Esophagus squamous epithelium (tissue), 5 donors: ENCODE data around the gene ABCC1. TPM values are rescaled to one million over a fixed set of nuclear protein-coding genes. Genes with fewer than 3 reads are reported as not detected.
"Not testable (repeated sequence)": the region's sequence is repeated elsewhere in the genome, so short reads cannot be mapped to it uniquely, and the experiment has no call there.

ENCODE experiments used
- DNase-seq: peaks from one replicate; lab custom pipeline; 2025; lab: John Stamatoyannopoulos, UW
- H3K27ac ChIP-seq, 4 donors: fragments of 200-600 bp; sonication (generic); one replicate each; pipeline ENCODE4 v1.5.1; 2016 to 2019; ENCODE audit warnings: mild to moderate bottlenecking in 1 of 4
- H3K27me3 ChIP-seq, 4 donors: fragments of 200-600 bp; sonication (generic); 1 replicate in 3 of 4; 2 replicates in 1 of 4; pipeline versions ENCODE4 v1.5.1 to v1.6.0; 2017 to 2021; ENCODE audit warnings: antibody characterized with exemption in 1 of 4
- H3K36me3 ChIP-seq, 3 donors: fragments of 200-600 bp; sonication (generic); one replicate each; pipeline ENCODE4 v1.5.1; 2016 to 2019
- H3K4me1 ChIP-seq, 3 donors: fragments of 200-600 bp; sonication (generic); one replicate each; pipeline ENCODE4 v1.5.1; 2017 to 2019
- H3K4me3 ChIP-seq, 4 donors: fragments of 200-600 bp; sonication (generic); 1 replicate in 3 of 4; 2 replicates in 1 of 4; pipeline ENCODE4 v1.5.1; 2016 to 2019; ENCODE audit warnings: mild to moderate bottlenecking in 2 of 4, moderate library complexity in 1 of 4
- H3K9me3 ChIP-seq, 3 donors: fragments of 200-600 bp; sonication (generic); one replicate each; pipeline ENCODE4 v1.5.1; 2016 to 2019
- POLR2A ChIP-seq, 4 donors: fragments of 450-650 bp; IDR thresholded peaks; one replicate each; pipeline ENCODE4 v1.6.1; 2017; ENCODE audit warnings: antibody characterized with exemption in 4 of 4, mild to moderate bottlenecking in 4 of 4, moderate library complexity in 3 of 4
- WGBS, 2 donors: methylation state at CpG; one replicate each; pipeline ENCODE4 v1.1.5; 2018; 5-methylcytosine and 5-hydroxymethylcytosine counted together
- intact Hi-C: fragments of 100-400 bp; cut with DNase I; formaldehyde crosslinking; loops from one replicate; pipeline ENCODE4 v1.15.0; 2022
- total RNA-seq, 4 donors: library from RNA; depleted of rRNA; stranded (reverse); fragments of >200 nt; gene quantifications; one replicate each; pipeline ENCODE4 v1.1.0, GENCODE V29; 2016
- TF ChIP-seq, protein P1 (sequence below), 6 experiments: fragments of 450-650 bp in 4 of 6; fragments of 200-600 bp in 2 of 6; sonication (generic) in 2 of 6; IDR thresholded peaks; one replicate each; pipeline ENCODE4 v1.5.1; 2016 to 2019; ENCODE audit warnings: antibody characterized with exemption in 6 of 6, mild to moderate bottlenecking in 4 of 6, moderate library complexity in 4 of 6
- donor health status: DM: yes; HTN: yes; CAD: no.

The ABCC1 gene
- total RNA-seq, 4 donors from 2014 or later = 22.9 to 56.7 (median 46.9) TPM

DNA sequence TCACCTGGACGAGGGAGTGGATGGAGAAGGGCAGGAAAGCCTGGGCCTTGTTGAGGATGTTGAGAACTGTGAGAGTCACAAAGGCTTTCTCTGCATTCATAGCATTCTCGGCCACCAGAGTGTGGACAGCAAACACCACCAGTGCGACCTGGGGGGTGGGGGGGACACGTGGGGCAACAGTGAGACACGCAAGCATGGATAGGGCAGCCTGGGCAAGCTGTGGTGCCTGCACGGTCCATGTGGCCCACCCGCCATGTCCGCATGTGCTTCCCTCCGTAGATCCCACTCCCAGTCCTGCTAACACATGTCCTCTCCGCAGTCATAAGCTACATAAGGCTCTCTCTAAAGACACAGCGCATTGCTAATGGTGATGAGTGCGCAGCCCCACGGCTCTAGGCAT, 239.4 kb downstream of the ABCC1 start:
- no peak for DNase-seq
- no peak overlapping the region for H3K4me3 ChIP-seq
- H3K27me3 ChIP-seq = peaks cover 0 to 6% (median 0%) of the 10 kb centered on the region in 4 donors
- H3K27ac ChIP-seq = no peak overlapping the region
- intact Hi-C loops = no loop called here
- H3K36me3 ChIP-seq = no peaks in the 10 kb centered on the region
- WGBS, 2 donors = 79 to 94% methylated on average over 9 to 11 of the region's 13 CpGs
- no peaks in the 10 kb centered on the region for H3K9me3 ChIP-seq
- TF ChIP-seq POLR2A (IDR thresholded peaks at IDR 0.05) = no peak
- H3K4me1 ChIP-seq = no peaks in the 10 kb centered on the region

DNA sequence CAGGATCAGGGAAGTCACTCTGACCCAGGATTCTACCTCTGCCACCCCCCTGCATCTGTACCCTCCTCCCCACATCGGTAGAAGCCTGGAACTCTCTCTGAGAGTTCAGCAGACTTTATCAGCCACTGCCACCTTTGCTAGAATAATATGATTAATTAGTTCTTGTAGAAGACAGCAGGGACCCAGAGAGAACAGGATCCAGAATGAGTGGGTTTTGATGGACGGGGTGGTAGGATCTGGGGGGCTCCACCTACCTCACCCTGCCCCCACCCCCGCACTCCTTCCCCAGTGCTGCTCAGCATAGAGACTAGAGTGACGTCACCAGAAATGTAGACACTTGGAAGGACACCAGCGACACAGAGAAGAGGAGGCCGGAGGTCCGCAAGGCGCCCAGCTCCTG, 240.4 kb downstream of the ABCC1 start:
- intact Hi-C loops = loop anchor here (10.0 kb wide), 1 partner anchor 425 kb away; no protein-coding TSS in a partner anchor
- TF ChIP-seq POLR2A (IDR thresholded peaks at IDR 0.05) = no peak
- TF ChIP-seq, protein P1, sequence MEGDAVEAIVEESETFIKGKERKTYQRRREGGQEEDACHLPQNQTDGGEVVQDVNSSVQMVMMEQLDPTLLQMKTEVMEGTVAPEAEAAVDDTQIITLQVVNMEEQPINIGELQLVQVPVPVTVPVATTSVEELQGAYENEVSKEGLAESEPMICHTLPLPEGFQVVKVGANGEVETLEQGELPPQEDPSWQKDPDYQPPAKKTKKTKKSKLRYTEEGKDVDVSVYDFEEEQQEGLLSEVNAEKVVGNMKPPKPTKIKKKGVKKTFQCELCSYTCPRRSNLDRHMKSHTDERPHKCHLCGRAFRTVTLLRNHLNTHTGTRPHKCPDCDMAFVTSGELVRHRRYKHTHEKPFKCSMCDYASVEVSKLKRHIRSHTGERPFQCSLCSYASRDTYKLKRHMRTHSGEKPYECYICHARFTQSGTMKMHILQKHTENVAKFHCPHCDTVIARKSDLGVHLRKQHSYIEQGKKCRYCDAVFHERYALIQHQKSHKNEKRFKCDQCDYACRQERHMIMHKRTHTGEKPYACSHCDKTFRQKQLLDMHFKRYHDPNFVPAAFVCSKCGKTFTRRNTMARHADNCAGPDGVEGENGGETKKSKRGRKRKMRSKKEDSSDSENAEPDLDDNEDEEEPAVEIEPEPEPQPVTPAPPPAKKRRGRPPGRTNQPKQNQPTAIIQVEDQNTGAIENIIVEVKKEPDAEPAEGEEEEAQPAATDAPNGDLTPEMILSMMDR (IDR thresholded peaks at IDR 0.05) = no peak
- Histone ChIP-seq H3K4me1 (no peaks in the 10 kb centered on the region), H3K4me3 (no peak overlapping the region), H3K27ac (no peak overlapping the region), H3K27me3 (peaks cover 0 to 6% (median 0%) of the 10 kb centered on the region in 4 donors), H3K9me3 (no peaks in the 10 kb centered on the region), H3K36me3 (no peaks in the 10 kb centered on the region)
- 57 to 63% methylated on average over 8 of the region's 8 CpGs for WGBS, 2 donors
- DNase-seq = no peak

DNA sequence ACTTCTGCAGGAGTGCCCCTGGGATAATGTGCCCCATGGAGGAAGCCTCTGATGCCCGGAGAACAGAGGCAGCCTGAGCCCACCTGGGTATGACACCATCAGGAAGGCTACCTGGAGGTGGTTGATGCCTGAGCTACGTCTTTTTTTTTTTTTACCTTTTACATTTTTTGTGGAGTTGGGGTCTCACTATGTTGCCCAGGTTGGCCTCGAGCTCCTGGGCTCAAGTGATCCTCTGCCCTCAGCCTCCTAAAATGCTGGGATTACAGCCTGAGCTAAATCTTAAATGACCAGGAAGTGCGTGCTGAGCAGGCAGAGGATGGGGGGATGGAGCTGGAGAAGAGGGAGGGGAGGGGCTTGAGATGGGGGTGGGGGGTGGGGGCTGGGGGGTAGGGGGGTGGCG, 241.1 kb downstream of the ABCC1 start:
- H3K36me3 ChIP-seq = no peaks in the 10 kb centered on the region
- DNase-seq = no peak
- TF ChIP-seq, protein P1 (IDR thresholded peaks at IDR 0.05) = no peak
- TF ChIP-seq POLR2A (IDR thresholded peaks at IDR 0.05) = no peak
- H3K27ac ChIP-seq = no peak overlapping the region
- no peak overlapping the region for H3K4me3 ChIP-seq
- 67 to 78% methylated on average over 3 of the region's 5 CpGs for WGBS, 2 donors
- H3K4me1 ChIP-seq = no peaks in the 10 kb centered on the region
- intact Hi-C loops = loop anchor here (10.0 kb wide), 1 partner anchor 426 kb away; no protein-coding TSS in a partner anchor
- H3K9me3 ChIP-seq = no peaks in the 10 kb centered on the region
- H3K27me3 ChIP-seq = peaks cover 0 to 6% (median 0%) of the 10 kb centered on the region in 4 donors

DNA sequence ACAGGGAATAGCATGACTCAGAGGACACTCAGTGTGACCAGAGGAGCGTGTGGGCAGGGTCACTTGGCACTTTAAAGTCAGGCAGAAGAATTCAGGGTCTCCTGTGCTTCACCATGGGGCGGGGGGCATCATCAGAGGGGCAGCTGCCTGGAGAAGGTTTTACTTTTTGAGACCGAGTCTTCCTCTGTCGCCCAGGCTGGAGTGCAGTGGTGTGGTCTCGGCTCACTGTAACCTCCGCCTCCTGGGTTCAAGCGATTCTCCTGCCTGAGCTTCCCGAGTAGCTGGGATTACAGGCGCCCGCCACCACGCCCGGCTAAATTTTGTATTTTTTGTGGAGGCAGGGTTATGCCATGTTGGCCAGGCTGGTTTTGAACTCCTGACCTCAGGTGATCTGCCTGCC, 241.6 kb downstream of the ABCC1 start:
- H3K4me1 ChIP-seq, H3K4me3 ChIP-seq, H3K27me3 ChIP-seq, H3K36me3 ChIP-seq, H3K27ac ChIP-seq, DNase-seq, H3K9me3 ChIP-seq: not testable (repeated sequence)
- 90 to 93% methylated on average over 4 to 9 of the region's 12 CpGs for WGBS, 2 donors
- intact Hi-C loops = loop anchor here (10.0 kb wide), 1 partner anchor 426 kb away; no protein-coding TSS in a partner anchor

DNA sequence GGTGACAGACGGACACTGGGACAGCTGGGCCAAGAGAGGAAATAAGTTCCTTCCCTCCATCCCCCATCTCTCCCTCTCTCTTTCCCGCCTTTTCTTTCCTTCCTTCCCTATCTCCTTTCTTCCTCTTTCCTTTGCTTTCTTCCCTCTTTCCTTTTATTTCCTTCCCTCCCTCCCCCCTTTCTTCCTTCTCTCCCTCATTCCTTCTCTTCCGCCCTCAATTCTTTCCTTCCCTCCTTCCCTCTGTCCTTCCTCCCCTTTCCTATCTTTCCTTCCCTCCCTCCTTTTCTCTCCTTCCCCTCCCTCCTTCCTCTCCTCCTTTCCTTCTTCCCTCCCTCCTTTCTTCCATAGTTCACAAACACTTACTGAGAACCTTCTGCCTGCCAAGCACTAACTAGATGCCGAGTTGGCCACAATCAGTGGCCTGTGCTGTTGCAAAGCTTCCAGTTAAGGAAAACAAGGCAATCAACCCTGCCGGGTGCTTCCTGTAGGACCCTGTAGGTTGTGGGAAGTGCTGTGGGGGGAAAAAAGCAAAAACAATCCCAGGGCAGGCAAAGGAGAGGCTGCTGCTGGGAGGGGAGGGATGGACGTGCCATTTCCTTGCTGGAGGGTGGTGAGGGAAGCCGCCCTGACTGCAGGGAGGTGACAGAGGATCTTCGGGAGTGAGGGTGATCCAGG, 242.2 kb downstream of the ABCC1 start:
- DNase-seq = no peak
- intact Hi-C loops = loop anchor here (10.0 kb wide), 1 partner anchor 427 kb away; no protein-coding TSS in a partner anchor
- 50 to 54% methylated on average over 8 of the region's 8 CpGs for WGBS, 2 donors

More for the DNA sequence above, 242.2 kb downstream of the ABCC1 start:
- H3K27me3 ChIP-seq = peaks cover 0 to 6% (median 0%) of the 10 kb centered on the region in 4 donors
- H3K4me1 ChIP-seq = no peaks in the 10 kb centered on the region
- no peak overlapping the region for H3K27ac ChIP-seq
- H3K9me3 ChIP-seq = no peaks in the 10 kb centered on the region
- no peak overlapping the region for H3K4me3 ChIP-seq
- no peaks in the 10 kb centered on the region for H3K36me3 ChIP-seq
- TF ChIP-seq POLR2A (IDR thresholded peaks at IDR 0.05) = no peak
- TF ChIP-seq, protein P1 (IDR thresholded peaks at IDR 0.05) = no peak

Other genes starting within 250 kb of the ABCC1 start
- 1,000 to 10,000 TPM in 1 of 4 donors, 100 to 1,000 TPM in 3; 121 to 1,349 (median 217) TPM for gene MYH11, start 92.6 kb upstream of the ABCC1 start, total RNA-seq
- gene CEP20, start 61.0 kb upstream of the ABCC1 start, total RNA-seq = 10 to 100 TPM; 36.1 to 74.3 (median 42.5) TPM